GM10847 (cell line): ENCODE measurements around the gene PALS1.

Source experiments
- POLR2A ChIP-seq: IDR thresholded peaks from 2 replicates; pipeline ENCODE4 v1.6.1; 2011; ENCODE audit not compliant: insufficient read length; ENCODE audit errors: extremely low read depth

Gene PALS1

GRCh38 chr14:67270933-67271332, 29.7 kb downstream of the PALS1 start:
- no peak for TF ChIP-seq POLR2A

GRCh38 chr14:67276131-67276530, 34.9 kb downstream of the PALS1 start:
- TF ChIP-seq POLR2A, result no peak

DNA sequence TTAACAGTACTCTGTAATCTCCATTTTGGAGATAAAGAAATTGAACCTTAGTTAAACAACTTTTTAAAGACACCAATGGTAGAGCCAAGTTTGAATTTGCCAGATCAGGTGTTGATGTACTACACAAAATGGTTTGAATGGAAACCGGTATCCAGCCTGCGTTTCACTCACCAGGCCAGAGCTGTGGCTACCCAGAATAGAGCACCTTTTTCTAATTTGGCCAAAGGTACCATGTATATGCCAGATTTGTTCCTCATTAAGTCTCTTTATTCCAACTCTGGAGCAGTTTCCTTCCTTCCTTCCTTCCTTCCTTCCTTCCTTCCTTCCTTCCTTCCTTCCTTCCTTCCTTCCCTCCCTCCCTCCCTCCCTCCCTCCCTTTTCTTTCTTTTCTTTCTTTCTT, 39.3 kb downstream of the PALS1 start:
- TF ChIP-seq POLR2A, result no peak

GRCh38 chr14:67285876-67286452, 44.7 kb downstream of the PALS1 start:
- TF ChIP-seq POLR2A, result no peak
